Smooth muscle cell (in vitro differentiated cells): ENCODE measurements around the gene CGRRF1. TPM values are rescaled to one million over a fixed set of nuclear protein-coding genes. Genes with fewer than 3 reads are reported as not detected.
A peak's percentile ranks its signal among the peaks of the same experiment; 100 is the strongest.

Experiments
- DNase-seq: peaks from one replicate; lab custom pipeline; 2025; ENCODE audit not compliant: unreplicated experiment; lab: John Stamatoyannopoulos, UW
- H2AFZ ChIP-seq: fragments of 200-600 bp; sonication (generic); 2 replicates; pipeline ENCODE4 v1.6.0; 2016; ENCODE audit warnings: antibody characterized with exemption, low read depth, mild to moderate bottlenecking
- H3F3A ChIP-seq: fragments of 200-600 bp; sonication (generic); 2 replicates; pipeline ENCODE4 v1.6.0; 2017; ENCODE audit warnings: antibody characterized with exemption, low read depth
- H3K27ac ChIP-seq: fragments of 200-600 bp; sonication (generic); 2 replicates; pipeline ENCODE4 v1.5.1; 2016; ENCODE audit warnings: low read depth, mild to moderate bottlenecking
- H3K27me3 ChIP-seq: fragments of 200-600 bp; sonication (generic); 2 replicates; pipeline ENCODE4 v1.6.1; 2016; ENCODE audit warnings: low read depth, mild to moderate bottlenecking
- H3K36me3 ChIP-seq: fragments of 200-600 bp; sonication (generic); 2 replicates; pipeline ENCODE4 v1.5.1; 2016; ENCODE audit warnings: low read depth
- H3K4me1 ChIP-seq: fragments of 200-600 bp; sonication (generic); 2 replicates; pipeline ENCODE4 v1.5.1; 2016; ENCODE audit warnings: low read depth
- H3K4me2 ChIP-seq: fragments of 200-600 bp; sonication (generic); 2 replicates; pipeline ENCODE4 v1.6.0; 2016; ENCODE audit warnings: mild to moderate bottlenecking
- H3K4me3 ChIP-seq: fragments of 200-600 bp; sonication (generic); 2 replicates; pipeline ENCODE4 v1.5.1; 2016; ENCODE audit warnings: mild to moderate bottlenecking
- H3K79me2 ChIP-seq: fragments of 200-600 bp; sonication (generic); 2 replicates; pipeline ENCODE4 v1.6.0; 2016; ENCODE audit warnings: low read depth, mild to moderate bottlenecking
- H3K9ac ChIP-seq: fragments of 200-600 bp; sonication (generic); 2 replicates; pipeline ENCODE4 v1.6.0; 2016; ENCODE audit warnings: low read depth
- H3K9me3 ChIP-seq: fragments of 200-600 bp; sonication (generic); replicated peaks from 2 replicates; pipeline ENCODE4 v1.5.1; 2016; ENCODE audit warnings: low read depth
- H4K20me1 ChIP-seq: fragments of 200-600 bp; sonication (generic); 2 replicates; pipeline ENCODE4 v1.6.0; 2016; ENCODE audit warnings: low read depth
- WGBS: methylation state at CpG from one replicate; pipeline ENCODE4 v1.1.7; 2016; ENCODE audit warnings: low lambda C conversion rate; 5-methylcytosine and 5-hydroxymethylcytosine counted together
- polyA plus RNA-seq: library from polyadenylated mRNA; unstranded; fragments of >200 nt; fragmentation: Nextera tagmentation; extraction: Ambion mirVana; gene quantifications from 2 replicates; pipeline ENCODE4 v1.2.1, GENCODE V29; 2016
- total RNA-seq: library from RNA; depleted of rRNA; stranded (reverse); fragments of >200 nt; gene quantifications from 2 replicates; pipeline ENCODE4 v1.2.3, GENCODE V29; 2014
- TF ChIP-seq, protein P1 (sequence below): fragments of 200-600 bp; sonication (generic); IDR thresholded peaks from 2 replicates; pipeline ENCODE4 v1.5.1; 2017; ENCODE audit warnings: borderline replicate concordance, mild to moderate bottlenecking, antibody characterized with exemption; ENCODE audit not compliant: insufficient read depth, poor library complexity, severe bottlenecking

The CGRRF1 gene
- total and polyA plus RNA-seq, 2 experiments from 2014 or later = 20.7 to 30.6 TPM

DNA sequence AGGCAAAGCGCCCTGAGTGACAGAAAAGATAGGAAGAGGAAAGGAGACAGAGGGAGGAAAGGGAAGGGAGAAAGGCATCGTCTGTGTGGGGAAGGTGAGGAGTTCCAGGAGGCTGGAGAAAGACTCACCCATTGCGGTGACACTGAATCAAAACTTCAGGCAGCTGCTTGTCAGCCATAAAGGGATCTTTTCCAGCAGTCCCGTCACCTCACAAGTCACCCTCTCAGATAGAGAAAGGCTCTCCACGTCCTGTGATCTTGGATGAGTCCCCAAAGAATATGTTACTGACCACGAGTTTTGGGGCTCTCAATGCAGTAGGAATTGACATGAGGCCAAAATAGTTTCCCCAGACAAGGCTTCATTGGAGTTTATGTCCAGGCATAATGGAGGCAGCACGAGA is 11.1 kb upstream of the CGRRF1 start:
- no peak overlapping the region for H3K4me3 ChIP-seq
- H4K20me1 ChIP-seq = no peaks in the 10 kb centered on the region
- H3K4me2 ChIP-seq = no peak overlapping the region
- no peaks in the 10 kb centered on the region for H3F3A ChIP-seq
- no peaks in the 10 kb centered on the region for H3K36me3 ChIP-seq
- no peaks in the 10 kb centered on the region for H3K4me1 ChIP-seq
- no peak overlapping the region for H3K9ac ChIP-seq
- H3K79me2 ChIP-seq = no peaks in the 10 kb centered on the region
- H3K27ac ChIP-seq = no peak overlapping the region
- H3K9me3 ChIP-seq = no peaks in the 10 kb centered on the region
- H2AFZ ChIP-seq = no peak overlapping the region
- no peak for DNase-seq
- TF ChIP-seq, protein P1, sequence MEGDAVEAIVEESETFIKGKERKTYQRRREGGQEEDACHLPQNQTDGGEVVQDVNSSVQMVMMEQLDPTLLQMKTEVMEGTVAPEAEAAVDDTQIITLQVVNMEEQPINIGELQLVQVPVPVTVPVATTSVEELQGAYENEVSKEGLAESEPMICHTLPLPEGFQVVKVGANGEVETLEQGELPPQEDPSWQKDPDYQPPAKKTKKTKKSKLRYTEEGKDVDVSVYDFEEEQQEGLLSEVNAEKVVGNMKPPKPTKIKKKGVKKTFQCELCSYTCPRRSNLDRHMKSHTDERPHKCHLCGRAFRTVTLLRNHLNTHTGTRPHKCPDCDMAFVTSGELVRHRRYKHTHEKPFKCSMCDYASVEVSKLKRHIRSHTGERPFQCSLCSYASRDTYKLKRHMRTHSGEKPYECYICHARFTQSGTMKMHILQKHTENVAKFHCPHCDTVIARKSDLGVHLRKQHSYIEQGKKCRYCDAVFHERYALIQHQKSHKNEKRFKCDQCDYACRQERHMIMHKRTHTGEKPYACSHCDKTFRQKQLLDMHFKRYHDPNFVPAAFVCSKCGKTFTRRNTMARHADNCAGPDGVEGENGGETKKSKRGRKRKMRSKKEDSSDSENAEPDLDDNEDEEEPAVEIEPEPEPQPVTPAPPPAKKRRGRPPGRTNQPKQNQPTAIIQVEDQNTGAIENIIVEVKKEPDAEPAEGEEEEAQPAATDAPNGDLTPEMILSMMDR = no peak
- 88% methylated on average over 7 of the region's 7 CpGs for WGBS
- no peaks in the 10 kb centered on the region for H3K27me3 ChIP-seq

DNA sequence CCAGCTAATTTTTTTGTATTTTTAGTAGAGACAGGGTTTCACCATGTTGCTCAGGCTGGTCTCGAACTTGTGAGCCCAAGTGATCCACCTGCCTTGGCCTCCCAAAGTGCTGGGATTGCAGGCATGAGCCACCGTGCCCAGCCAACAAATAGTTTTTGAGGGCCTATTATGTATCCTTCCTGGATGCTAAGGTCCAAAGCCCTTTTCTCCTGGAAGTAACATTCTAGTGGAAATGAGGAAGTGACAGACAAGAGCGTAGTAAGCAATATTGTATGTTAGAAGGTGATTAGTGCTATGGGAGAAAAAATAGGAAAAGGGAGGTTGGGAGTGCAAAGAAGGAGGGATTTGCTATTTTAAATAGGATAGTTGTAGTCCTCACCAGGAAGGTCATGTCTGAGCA is 9.0 kb upstream of the CGRRF1 start:
- no peak for DNase-seq
- Histone ChIP-seq H3K4me2 (no peak overlapping the region), H4K20me1 (no peaks in the 10 kb centered on the region), H3K4me3 (no peak overlapping the region), H2AFZ (no peak overlapping the region), H3K9me3 (no peaks in the 10 kb centered on the region), H3K4me1 (no peaks in the 10 kb centered on the region), H3K27me3 (no peaks in the 10 kb centered on the region), H3F3A (no peaks in the 10 kb centered on the region), H3K36me3 (no peaks in the 10 kb centered on the region), H3K79me2 (no peaks in the 10 kb centered on the region), H3K9ac (no peak overlapping the region), H3K27ac (no peak overlapping the region)
- 95% methylated on average over 3 of the region's 3 CpGs for WGBS
- TF ChIP-seq, protein P1 = no peak

DNA sequence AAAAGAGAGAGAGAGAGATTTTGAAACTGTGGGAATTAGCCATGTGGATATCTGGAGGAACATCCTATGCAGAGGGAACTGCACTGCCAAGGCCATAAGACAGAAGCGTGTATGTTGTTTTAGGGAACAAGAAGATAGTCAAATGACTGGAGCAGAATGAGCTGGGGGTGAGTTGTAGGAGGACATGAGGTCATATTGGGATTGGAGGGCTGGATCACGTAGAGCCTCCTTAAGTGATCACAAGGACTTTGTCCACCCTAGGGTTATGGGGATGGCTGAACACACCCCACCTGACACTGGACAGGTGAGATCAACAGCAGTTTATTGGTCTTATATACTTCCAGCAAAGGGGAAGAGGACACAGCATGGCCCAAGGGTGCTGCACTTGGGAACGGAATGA is 8.2 kb upstream of the CGRRF1 start:
- no peaks in the 10 kb centered on the region for H3K36me3 ChIP-seq
- WGBS = 93% methylated on average over 3 of the region's 3 CpGs
- no peaks in the 10 kb centered on the region for H3K4me1 ChIP-seq
- H2AFZ ChIP-seq = no peak overlapping the region
- H3K27me3 ChIP-seq = no peaks in the 10 kb centered on the region
- no peak overlapping the region for H3K4me2 ChIP-seq
- no peaks in the 10 kb centered on the region for H3K9me3 ChIP-seq
- H3F3A ChIP-seq = no peaks in the 10 kb centered on the region
- no peaks in the 10 kb centered on the region for H3K79me2 ChIP-seq
- DNase-seq = no peak
- TF ChIP-seq, protein P1 = no peak
- no peak overlapping the region for H3K9ac ChIP-seq
- H3K27ac ChIP-seq = no peak overlapping the region
- H3K4me3 ChIP-seq = no peak overlapping the region
- H4K20me1 ChIP-seq = no peaks in the 10 kb centered on the region

DNA sequence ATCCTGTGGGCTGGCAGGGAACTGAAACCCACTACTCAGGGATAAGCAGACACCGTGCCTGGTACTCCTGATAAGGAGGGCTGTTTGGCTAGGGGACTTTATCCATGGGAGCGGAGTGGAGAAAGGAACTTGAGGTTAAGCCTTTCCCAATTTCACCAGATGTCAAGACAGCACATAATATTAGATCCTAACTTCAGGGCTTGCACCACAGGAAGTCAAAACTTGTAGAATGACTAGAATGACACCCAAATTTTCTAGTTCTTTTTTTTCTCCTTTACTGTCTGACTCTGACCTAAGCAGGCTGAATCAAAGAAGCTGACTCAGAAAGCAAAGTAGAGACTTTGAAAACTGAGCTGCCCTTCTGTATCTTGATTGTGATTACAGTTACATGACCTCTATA is 7.1 kb upstream of the CGRRF1 start:
- H3K9me3 ChIP-seq = no peaks in the 10 kb centered on the region
- no peaks in the 10 kb centered on the region for H3F3A ChIP-seq
- no peak for DNase-seq
- 44% methylated on average over 2 of the region's 2 CpGs for WGBS
- no peaks in the 10 kb centered on the region for H4K20me1 ChIP-seq
- H2AFZ ChIP-seq = peak overlapping the region; percentile 59
- no peaks in the 10 kb centered on the region for H3K4me1 ChIP-seq
- H3K4me3 ChIP-seq = no peak overlapping the region
- no peaks in the 10 kb centered on the region for H3K27me3 ChIP-seq
- TF ChIP-seq, protein P1 = no peak
- no peak overlapping the region for H3K9ac ChIP-seq
- H3K79me2 ChIP-seq = no peaks in the 10 kb centered on the region
- no peaks in the 10 kb centered on the region for H3K36me3 ChIP-seq
- peak overlapping the region; percentile 9 for H3K27ac ChIP-seq
- peak overlapping the region; percentile 51 for H3K4me2 ChIP-seq
